ENCODE data around the gene CNBD2.
"Not testable (repeated sequence)": the region's sequence is repeated elsewhere in the genome, so short reads cannot be mapped to it uniquely, and the experiment has no call there.

The CNBD2 gene

GRCh38 chr20:36055145-36055544, 86.8 kb downstream of the CNBD2 start:
- Histone ChIP-seq H3K4me3 (no peak overlapping the region), H3K27ac (no peak overlapping the region), H3K36me3 (ENCODE audit: insufficient read depth, low read length) (no peaks in the 10 kb centered on the region), H3K9ac (ENCODE audit: insufficient read length) (no peak overlapping the region), H3K9me3 (ENCODE audit: low read depth, low read length) (no peaks in the 10 kb centered on the region)
- DNase-seq (ENCODE audit: low read depth, low spot score) = no peak
- no peak for TF ChIP-seq FOXP2 (optimal IDR thresholded peaks at IDR 0.05; ENCODE audit: control extremely low read depth, extremely low read length, insufficient read depth)
- TF ChIP-seq POLR2AphosphoS5 (IDR thresholded peaks at IDR 0.05; ENCODE audit: borderline replicate concordance, low read depth, low read length) = no peak
- no peak for TF ChIP-seq EZH2 (IDR thresholded peaks at IDR 0.05)

GRCh38 chr20:36060676-36061075, 92.3 kb downstream of the CNBD2 start:
- no peaks in the 10 kb centered on the region for H3K36me3 ChIP-seq (ENCODE audit: insufficient read depth, low read length)
- TF ChIP-seq EZH2 (IDR thresholded peaks at IDR 0.05) (no peak), FOXP2 (optimal IDR thresholded peaks at IDR 0.05; ENCODE audit: control extremely low read depth, extremely low read length, insufficient read depth) (no peak), POLR2AphosphoS5 (IDR thresholded peaks at IDR 0.05; ENCODE audit: borderline replicate concordance, low read depth, low read length) (no peak)
- DNase-seq (ENCODE audit: low read depth, low spot score) = no peak
- no peaks in the 10 kb centered on the region for H3K9me3 ChIP-seq (ENCODE audit: low read depth, low read length)
- H3K9ac ChIP-seq (ENCODE audit: insufficient read length) = no peak overlapping the region
- no peak overlapping the region for H3K27ac ChIP-seq
- H3K4me3 ChIP-seq = no peak overlapping the region

- no peak for DNase-seq (ENCODE audit: low read depth, low spot score)
- Histone ChIP-seq H3K27ac (no peak overlapping the region), H3K9me3 (ENCODE audit: low read depth, low read length) (no peaks in the 10 kb centered on the region), H3K4me3 (no peak overlapping the region), H3K9ac (ENCODE audit: insufficient read length) (no peak overlapping the region), H3K36me3 (ENCODE audit: insufficient read depth, low read length) (no peaks in the 10 kb centered on the region)
- TF ChIP-seq EZH2 (IDR thresholded peaks at IDR 0.05) = no peak
- no peak for TF ChIP-seq FOXP2 (optimal IDR thresholded peaks at IDR 0.05; ENCODE audit: control extremely low read depth, extremely low read length, insufficient read depth)
- no peak for TF ChIP-seq POLR2AphosphoS5 (IDR thresholded peaks at IDR 0.05; ENCODE audit: borderline replicate concordance, low read depth, low read length)
These were observed 93.4 kb downstream of the CNBD2 start for GRCh38 chr20:36061754-36062153.

- TF ChIP-seq POLR2AphosphoS5 (IDR thresholded peaks at IDR 0.05; ENCODE audit: borderline replicate concordance, low read depth, low read length) (no peak), FOXP2 (optimal IDR thresholded peaks at IDR 0.05; ENCODE audit: control extremely low read depth, extremely low read length, insufficient read depth) (no peak), EZH2 (IDR thresholded peaks at IDR 0.05) (no peak)
- no peak for DNase-seq (ENCODE audit: low read depth, low spot score)
- Histone ChIP-seq H3K4me3 (no peak overlapping the region), H3K9ac (ENCODE audit: insufficient read length) (no peak overlapping the region), H3K9me3 (ENCODE audit: low read depth, low read length) (no peaks in the 10 kb centered on the region), H3K36me3 (ENCODE audit: insufficient read depth, low read length) (no peaks in the 10 kb centered on the region), H3K27ac (no peak overlapping the region)
These were observed 94.4 kb downstream of the CNBD2 start for GRCh38 chr20:36062799-36063198.

- Histone ChIP-seq H3K9ac (ENCODE audit: insufficient read length) (peak overlapping the region; percentile 60), H3K27ac (no peak overlapping the region), H3K4me3 (peak overlapping the region; percentile 92), H3K36me3 (ENCODE audit: insufficient read depth, low read length) (no peaks in the 10 kb centered on the region), H3K9me3 (ENCODE audit: low read depth, low read length) (no peaks in the 10 kb centered on the region)
- DNase-seq (ENCODE audit: low read depth, low spot score) = no peak
- TF ChIP-seq POLR2AphosphoS5 (IDR thresholded peaks at IDR 0.05; ENCODE audit: borderline replicate concordance, low read depth, low read length) (no peak), FOXP2 (optimal IDR thresholded peaks at IDR 0.05; ENCODE audit: control extremely low read depth, extremely low read length, insufficient read depth) (no peak)
These were observed 95.7 kb downstream of the CNBD2 start for GRCh38 chr20:36063916-36064657.

- no peaks in the 10 kb centered on the region for H3K36me3 ChIP-seq (ENCODE audit: insufficient read depth, low read length)
- H3K9me3 ChIP-seq (ENCODE audit: low read depth, low read length) = no peaks in the 10 kb centered on the region
- peak overlapping the region; percentile 60 for H3K9ac ChIP-seq (ENCODE audit: insufficient read length)
- H3K4me3 ChIP-seq = peak overlapping the region; percentile 92
- no peak for DNase-seq (ENCODE audit: low read depth, low spot score)
- TF ChIP-seq EZH2 (IDR thresholded peaks at IDR 0.05) (no peak), FOXP2 (optimal IDR thresholded peaks at IDR 0.05; ENCODE audit: control extremely low read depth, extremely low read length, insufficient read depth) (no peak), POLR2AphosphoS5 (IDR thresholded peaks at IDR 0.05; ENCODE audit: borderline replicate concordance, low read depth, low read length) (peak; percentile 70; the same call in 1 of the 2 replicates)
- no peak overlapping the region for H3K27ac ChIP-seq
These were observed 96.5 kb downstream of the CNBD2 start for GRCh38 chr20:36064658-36065426.

GRCh38 chr20:36065427-36065998, 97.1 kb downstream of the CNBD2 start:
- Histone ChIP-seq H3K9ac (ENCODE audit: insufficient read length) (no peak overlapping the region), H3K27ac (no peak overlapping the region), H3K4me3 (no peak overlapping the region), H3K9me3 (ENCODE audit: low read depth, low read length) (no peaks in the 10 kb centered on the region), H3K36me3 (ENCODE audit: insufficient read depth, low read length) (no peaks in the 10 kb centered on the region)
- DNase-seq (ENCODE audit: low read depth, low spot score) = no peak
- TF ChIP-seq FOXP2 (optimal IDR thresholded peaks at IDR 0.05; ENCODE audit: control extremely low read depth, extremely low read length, insufficient read depth) (no peak), POLR2AphosphoS5 (IDR thresholded peaks at IDR 0.05; ENCODE audit: borderline replicate concordance, low read depth, low read length) (no peak), EZH2 (IDR thresholded peaks at IDR 0.05) (no peak)

- Histone ChIP-seq H3K36me3 (ENCODE audit: insufficient read depth, low read length) (no peaks in the 10 kb centered on the region), H3K9me3 (ENCODE audit: low read depth, low read length) (no peaks in the 10 kb centered on the region), H3K27ac (no peak overlapping the region), H3K4me3 (no peak overlapping the region), H3K9ac (ENCODE audit: insufficient read length) (no peak overlapping the region)
- no peak for DNase-seq (ENCODE audit: low read depth, low spot score)
- TF ChIP-seq EZH2 (IDR thresholded peaks at IDR 0.05) (no peak), FOXP2 (optimal IDR thresholded peaks at IDR 0.05; ENCODE audit: control extremely low read depth, extremely low read length, insufficient read depth) (no peak), POLR2AphosphoS5 (IDR thresholded peaks at IDR 0.05; ENCODE audit: borderline replicate concordance, low read depth, low read length) (no peak)
These were observed 98.4 kb downstream of the CNBD2 start for GRCh38 chr20:36066777-36067176.

- not testable (repeated sequence) for H3K36me3 ChIP-seq (ENCODE audit: insufficient read depth, low read length); H3K27ac ChIP-seq; H3K9ac ChIP-seq (ENCODE audit: insufficient read length); H3K9me3 ChIP-seq (ENCODE audit: low read depth, low read length); H3K4me3 ChIP-seq; DNase-seq (ENCODE audit: low read depth, low spot score)
These were observed 100.1 kb downstream of the CNBD2 start for GRCh38 chr20:36068526-36068925.
